Neural progenitor cell (in vitro differentiated cells): ENCODE results near the gene PRKCE.

ENCODE experiments used
- EZH2 ChIP-seq: fragments of 200-600 bp; sonication (generic); IDR thresholded peaks from 2 replicates; pipeline ENCODE4 v1.6.1; 2017; ENCODE audit warnings: antibody characterized with exemption, mild to moderate bottlenecking, moderate library complexity
- EZH2phosphoT487 ChIP-seq: fragments of 200-600 bp; sonication (generic); IDR thresholded peaks from 2 replicates; pipeline ENCODE4 v1.6.1; 2017; ENCODE audit warnings: antibody characterized with exemption
- TF ChIP-seq, protein P1 (sequence below): fragments of 200-600 bp; sonication (generic); IDR thresholded peaks from 2 replicates; pipeline ENCODE4 v1.5.1; 2017; ENCODE audit warnings: antibody characterized with exemption, mild to moderate bottlenecking

DNA sequence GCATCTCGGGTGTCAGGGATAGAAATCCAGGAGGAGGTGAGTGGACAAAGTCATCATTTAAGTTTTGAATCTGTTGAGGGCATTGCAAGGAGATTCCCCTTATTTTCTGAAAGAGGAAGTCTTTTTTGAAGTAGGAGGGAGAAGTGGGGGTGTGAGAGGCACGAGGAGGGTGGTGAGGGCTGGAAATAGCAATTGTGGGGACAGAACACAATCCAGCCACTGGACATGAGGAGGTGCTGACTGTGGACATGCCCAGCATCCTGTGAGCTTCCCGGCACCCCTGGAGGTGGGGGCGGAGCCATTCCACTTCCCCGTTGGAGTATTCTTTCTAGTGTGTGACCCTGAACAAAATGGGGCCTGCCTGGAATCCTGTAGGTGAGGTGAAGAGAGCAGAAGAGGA is 335.0 kb downstream of the PRKCE start:
- TF ChIP-seq EZH2 (no peak), EZH2phosphoT487 (no peak)
- TF ChIP-seq, protein P1, sequence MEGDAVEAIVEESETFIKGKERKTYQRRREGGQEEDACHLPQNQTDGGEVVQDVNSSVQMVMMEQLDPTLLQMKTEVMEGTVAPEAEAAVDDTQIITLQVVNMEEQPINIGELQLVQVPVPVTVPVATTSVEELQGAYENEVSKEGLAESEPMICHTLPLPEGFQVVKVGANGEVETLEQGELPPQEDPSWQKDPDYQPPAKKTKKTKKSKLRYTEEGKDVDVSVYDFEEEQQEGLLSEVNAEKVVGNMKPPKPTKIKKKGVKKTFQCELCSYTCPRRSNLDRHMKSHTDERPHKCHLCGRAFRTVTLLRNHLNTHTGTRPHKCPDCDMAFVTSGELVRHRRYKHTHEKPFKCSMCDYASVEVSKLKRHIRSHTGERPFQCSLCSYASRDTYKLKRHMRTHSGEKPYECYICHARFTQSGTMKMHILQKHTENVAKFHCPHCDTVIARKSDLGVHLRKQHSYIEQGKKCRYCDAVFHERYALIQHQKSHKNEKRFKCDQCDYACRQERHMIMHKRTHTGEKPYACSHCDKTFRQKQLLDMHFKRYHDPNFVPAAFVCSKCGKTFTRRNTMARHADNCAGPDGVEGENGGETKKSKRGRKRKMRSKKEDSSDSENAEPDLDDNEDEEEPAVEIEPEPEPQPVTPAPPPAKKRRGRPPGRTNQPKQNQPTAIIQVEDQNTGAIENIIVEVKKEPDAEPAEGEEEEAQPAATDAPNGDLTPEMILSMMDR, result no peak
